Endometrial microvascular endothelial cells (primary cell): ENCODE measurements around the gene HMOX1. TPM values are rescaled to one million over a fixed set of nuclear protein-coding genes. Genes with fewer than 3 reads are reported as not detected.
"Not testable (repeated sequence)": the region's sequence is repeated elsewhere in the genome, so short reads cannot be mapped to it uniquely, and the experiment has no call there.

Source experiments
- in situ Hi-C: cut with HindIII; loops from 2 replicates; pipeline ENCODE4 v1.10.0; 2017; ENCODE audit warnings: low sequenced_read_pairs, low pct_unique_long_range_greater_than_20kb; ENCODE audit errors: inconsistent ontology term
- total RNA-seq: library from RNA; depleted of rRNA; stranded (reverse); fragments of >200 nt; gene quantifications from one replicate; pipeline ENCODE4 v1.2.3, GENCODE V29; 2015; ENCODE audit errors: inconsistent ontology term

The HMOX1 gene
- total RNA-seq, 1 donor from 2014 or later: 67.7 TPM

DNA sequence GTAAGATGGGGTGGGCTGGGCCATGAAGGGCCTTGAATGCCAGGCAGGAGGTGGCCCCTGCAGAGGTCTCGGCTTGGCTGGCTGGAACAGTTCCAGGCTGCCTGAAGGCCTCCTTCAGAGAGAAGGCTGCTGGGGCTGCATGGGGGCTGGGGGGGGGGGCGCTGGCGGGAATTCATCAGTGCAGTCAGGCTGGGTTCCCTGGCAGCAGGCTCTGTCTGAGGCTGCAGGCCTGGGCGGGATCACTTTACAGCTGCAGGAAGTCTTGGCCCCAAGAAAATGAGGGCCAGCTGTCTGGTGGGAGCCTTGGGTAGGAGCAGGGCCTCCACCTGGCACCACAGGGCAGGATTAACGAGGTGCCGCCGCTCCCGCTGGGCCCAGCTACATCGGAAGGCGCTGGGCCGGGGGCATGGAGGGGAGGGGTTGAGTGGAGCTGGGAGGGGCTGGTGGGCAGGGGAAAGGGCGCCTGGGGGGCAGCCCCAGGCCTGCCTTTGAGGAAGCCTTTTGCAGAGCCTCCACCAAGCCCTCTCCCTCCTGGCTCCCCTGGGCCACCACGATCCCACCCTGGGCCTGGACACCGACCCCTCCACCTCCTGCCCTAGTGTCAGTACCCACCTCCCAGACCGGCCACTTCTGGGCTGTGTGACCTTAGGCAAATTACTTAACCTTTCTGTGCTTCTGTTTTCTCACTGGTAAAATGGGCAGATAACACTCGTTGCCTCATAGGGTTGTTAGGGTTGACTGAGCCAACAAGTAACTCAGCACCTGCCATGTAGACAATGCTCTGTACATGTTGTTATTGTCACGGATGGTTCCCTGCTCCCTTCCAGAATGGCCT is 31.0 kb upstream of the HMOX1 start:
- in situ Hi-C loops: no loop called here

GRCh38 chr22:35350539-35351503 is 30.1 kb upstream of the HMOX1 start:
- in situ Hi-C loops: no loop called here

- in situ Hi-C loops: no loop called here
Observed at GRCh38 chr22:35352214-35353111, 28.4 kb upstream of the HMOX1 start.

DNA sequence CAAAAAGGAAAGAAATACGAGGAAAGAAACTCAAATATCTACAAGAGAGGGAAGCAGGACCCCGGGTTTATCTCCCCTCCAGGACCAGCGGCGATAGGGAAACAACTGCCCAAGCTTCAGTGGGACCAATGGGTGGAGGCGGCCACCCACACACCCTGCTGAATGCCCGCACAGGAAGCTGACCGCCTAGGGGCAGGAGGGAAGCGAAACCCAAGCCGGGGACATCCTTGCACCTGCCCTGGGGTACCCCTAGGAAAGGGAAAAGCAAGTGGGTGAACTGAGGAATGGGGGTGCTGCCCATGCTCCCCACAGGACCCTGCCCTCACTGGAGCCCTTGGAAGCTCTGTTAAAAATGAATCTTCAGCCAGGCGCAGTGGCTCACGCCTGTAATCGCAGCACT is 27.6 kb upstream of the HMOX1 start:
- in situ Hi-C loops: no loop called here

- in situ Hi-C loops: no loop called here
Observed at GRCh38 chr22:35354068-35354467, 26.8 kb upstream of the HMOX1 start.

DNA sequence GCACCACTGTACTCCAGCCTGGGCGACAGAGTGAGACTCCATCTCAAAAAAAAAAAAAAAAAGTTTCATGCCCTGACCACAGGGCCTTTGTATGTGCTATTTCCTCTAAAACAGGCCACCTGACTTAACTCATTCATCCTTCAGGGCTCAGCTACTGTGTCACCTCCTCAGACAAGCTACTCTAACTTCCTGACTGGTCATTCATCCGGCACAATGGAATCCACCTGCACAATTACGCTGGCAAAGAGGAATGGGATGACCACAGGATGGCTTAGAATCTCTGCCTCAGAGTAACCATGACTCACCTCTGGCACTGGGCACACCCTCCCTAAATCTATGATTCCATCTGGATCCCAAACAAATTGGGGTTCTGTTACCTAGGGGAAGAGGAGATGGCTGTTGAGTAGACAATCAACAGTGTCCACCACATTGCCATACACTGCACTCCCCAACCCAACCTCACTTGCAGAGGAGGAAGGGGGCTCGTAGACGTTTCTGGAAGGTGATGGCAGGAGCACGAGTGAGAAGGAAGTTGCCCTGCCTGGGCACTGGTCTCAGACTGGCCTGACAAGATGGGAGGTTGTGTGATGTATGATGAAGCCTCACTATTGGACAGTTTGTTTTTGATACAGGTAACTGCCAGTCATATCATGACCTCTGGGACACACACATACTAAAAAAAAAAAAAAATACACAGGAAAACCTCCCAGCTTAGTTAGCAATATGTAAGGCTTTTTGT is 22.8 kb upstream of the HMOX1 start:
- in situ Hi-C loops: no loop called here

DNA sequence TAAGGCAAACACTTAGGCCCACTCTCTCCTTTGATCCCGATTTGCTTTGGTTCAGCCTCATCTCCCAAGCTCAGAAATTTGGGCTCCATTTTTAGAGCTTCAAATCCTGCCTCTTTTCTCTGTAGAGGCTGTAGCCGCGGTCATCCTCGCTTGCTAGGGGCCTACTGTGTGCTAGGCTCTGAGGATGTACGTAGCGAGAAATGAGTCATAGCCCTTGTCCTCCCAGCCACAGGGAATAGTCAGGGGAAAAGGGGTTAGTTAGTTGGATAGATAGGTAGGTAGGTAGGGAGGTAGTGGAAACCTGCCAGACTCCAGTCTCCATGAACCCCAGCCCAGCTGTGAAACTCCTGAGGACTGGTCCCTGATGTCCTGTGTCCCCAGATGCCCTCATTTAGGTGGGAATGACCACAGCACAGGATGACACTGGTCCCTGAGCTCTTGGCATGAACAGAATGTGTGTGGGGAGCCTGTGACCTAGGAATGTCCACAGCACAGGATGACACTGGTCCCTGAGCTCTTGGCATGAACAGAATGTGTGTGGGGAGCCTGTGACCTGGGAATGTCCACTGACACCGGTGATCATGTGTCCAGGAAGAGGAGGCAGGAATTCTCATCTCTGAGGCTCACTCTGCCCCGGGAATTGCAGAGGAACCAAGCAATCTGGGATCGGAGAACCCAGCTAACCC is 21.4 kb upstream of the HMOX1 start:
- in situ Hi-C loops: no loop called here

GRCh38 chr22:35361001-35361558 is 19.8 kb upstream of the HMOX1 start:
- in situ Hi-C loops: no loop called here

- in situ Hi-C loops: no loop called here
Observed at GRCh38 chr22:35363566-35364086, 17.3 kb upstream of the HMOX1 start.

DNA sequence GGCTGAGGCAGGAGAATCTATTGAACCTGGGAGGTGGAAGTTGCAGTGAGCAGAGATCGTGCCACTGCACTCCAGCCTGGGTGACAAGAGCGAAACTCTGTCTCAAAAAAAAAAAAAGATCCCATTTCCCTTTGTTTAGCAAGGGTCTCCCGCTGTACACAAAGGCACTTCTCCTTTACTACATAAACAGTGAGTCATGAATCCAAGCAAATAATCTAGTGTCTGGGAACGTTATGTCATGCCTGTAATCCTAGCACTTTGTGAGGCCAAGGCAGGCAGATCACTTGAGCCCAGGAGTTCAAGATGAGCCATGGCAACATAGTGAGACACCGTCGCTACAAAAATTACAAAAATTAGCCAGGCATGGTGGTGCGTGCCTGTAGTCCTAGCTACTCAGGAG is 16.7 kb upstream of the HMOX1 start:
- in situ Hi-C loops: not testable (repeated sequence)

- in situ Hi-C loops: no loop called here
Observed at GRCh38 chr22:35367331-35367886, 13.5 kb upstream of the HMOX1 start.

DNA sequence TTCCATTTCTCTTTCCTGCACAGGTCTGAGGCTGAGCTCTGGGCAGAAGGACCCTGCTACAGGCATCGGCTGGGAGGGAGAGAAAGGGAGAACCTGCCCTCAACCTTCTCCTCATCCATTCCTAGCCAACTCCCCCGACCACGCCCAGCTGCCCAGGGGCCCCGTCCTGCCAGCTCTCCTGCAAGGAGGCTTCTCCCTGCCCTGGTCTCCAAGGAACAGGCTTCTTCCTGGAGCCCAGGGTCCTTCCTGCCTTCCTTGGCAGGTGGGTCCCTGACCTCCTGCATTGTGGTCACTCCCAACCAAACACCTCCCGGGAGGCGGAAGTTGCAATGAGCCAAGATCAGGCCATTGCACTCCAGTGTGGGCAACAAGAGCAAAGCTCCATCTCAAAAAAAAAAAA is 12.5 kb upstream of the HMOX1 start:
- in situ Hi-C loops: no loop called here

GRCh38 chr22:35369996-35370395 is 10.9 kb upstream of the HMOX1 start:
- in situ Hi-C loops: no loop called here

DNA sequence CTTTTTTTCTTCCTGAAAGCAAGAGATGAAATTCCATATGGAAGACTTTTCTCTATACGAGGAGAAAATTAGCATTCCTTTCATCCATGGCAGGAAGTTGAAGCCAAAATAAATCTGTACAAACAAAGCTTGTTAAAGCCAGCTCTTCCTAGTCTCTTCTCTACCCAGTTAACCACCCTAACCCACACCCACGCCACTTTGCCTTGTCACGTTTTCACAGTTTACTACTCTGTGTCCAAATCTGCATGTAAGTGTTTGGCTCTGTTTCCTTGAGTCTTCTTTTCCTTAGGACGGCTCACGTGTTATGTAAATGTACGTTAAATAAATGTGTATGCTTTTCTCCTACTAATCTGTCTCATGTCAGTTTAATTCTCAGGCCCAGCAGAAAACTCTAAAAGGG is 7.1 kb upstream of the HMOX1 start:
- in situ Hi-C loops: no loop called here

DNA sequence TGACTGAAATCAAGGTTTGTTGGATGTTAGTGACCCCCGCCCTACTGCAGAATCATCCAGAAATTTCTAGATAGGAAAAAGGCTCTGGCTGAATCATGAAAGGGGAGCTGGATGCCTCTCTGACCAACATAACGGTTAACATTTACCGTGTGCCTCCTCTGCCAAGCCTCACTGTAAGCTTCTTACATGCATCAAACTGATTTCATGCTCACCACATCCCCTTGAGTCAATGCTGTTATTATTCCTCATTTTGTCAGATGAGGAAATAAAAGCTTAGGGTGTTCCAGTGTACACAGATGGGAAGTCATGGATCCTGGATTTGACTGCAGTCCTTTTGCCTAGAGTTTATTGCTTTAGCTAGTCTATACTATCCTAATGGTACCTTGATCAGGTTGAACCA is 5.9 kb upstream of the HMOX1 start:
- in situ Hi-C loops: no loop called here

DNA sequence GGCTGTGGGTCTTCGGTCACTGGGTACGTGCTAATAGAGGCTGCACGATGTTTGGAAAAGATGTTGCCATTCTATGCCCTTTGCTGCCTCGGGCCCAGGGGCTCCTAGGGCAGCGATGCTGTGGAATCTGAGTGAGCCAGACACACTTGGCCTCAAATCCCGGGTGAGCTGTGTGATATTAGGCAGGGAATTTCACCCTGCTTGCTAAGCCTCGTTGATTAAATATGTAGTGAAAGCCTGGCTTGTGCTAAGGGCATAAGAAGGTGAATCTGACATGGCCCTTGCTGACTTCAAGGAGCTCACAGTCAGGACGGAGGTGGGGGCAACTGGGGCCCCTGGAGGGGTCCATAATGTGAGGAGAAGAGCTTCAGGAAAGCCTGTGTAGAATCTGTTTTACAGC is 5.4 kb upstream of the HMOX1 start:
- in situ Hi-C loops: no loop called here
